Measurements from ENCODE around the gene OR51G2.

- TF ChIP-seq EP300 (IDR thresholded peaks at IDR 0.05) (no peak), CTCF (IDR thresholded peaks at IDR 0.05) (no peak), POLR2A (IDR thresholded peaks at IDR 0.05) (no peak), POLR2AphosphoS5 (IDR thresholded peaks at IDR 0.05) (no peak)
These were observed 33.0 kb downstream of the OR51G2 start for GRCh38 chr11:4886186-4886585.

All from upper lobe of left lung (tissue), 4 donors.